A673 (cell line): Measurements from ENCODE around the gene PPP2R5C. TPM values are rescaled to one million over a fixed set of nuclear protein-coding genes. Genes with fewer than 3 reads are reported as not detected.

Source experiments
- BruUV-seq: library from RNA; stranded (reverse); fragments of 400-500 nt; replicated peaks from 2 replicates; lab custom pipeline; 2021; lab: Mats Ljungman, UMichigan
- CTCF ChIA-PET: fragments of 300-600 bp; sonication (Branson Sonifier 250); formaldehyde crosslinking; loops from one replicate; lab custom pipeline; 2022; ENCODE audit warnings: antibody characterized with exemption; lab: Charles Lee
- POLR2A ChIA-PET: fragments of 300-600 bp; sonication (Branson Sonifier 250); formaldehyde crosslinking; loops from one replicate; lab custom pipeline; 2022; ENCODE audit warnings: antibody characterized with exemption; ENCODE audit not compliant: low non-redundant PET; lab: Charles Lee
- DNase-seq: peaks from one replicate; pipeline ENCODE4 v3.0.0-alpha.2; 2015; ENCODE audit warnings: low spot score
- H3K27ac ChIP-seq: fragments of 200-600 bp; sonication (generic); 2 replicates; pipeline ENCODE4 v1.5.1; 2016; ENCODE audit warnings: mixed run types, low read depth, mild to moderate bottlenecking, mixed read lengths, antibody characterized with exemption, low read length; ENCODE audit not compliant: poor library complexity, severe bottlenecking
- H3K27me3 ChIP-seq: fragments of 200-600 bp; sonication (generic); replicated peaks from 2 replicates; pipeline ENCODE4 v1.6.1; 2017; ENCODE audit warnings: mixed run types, low read depth, mild to moderate bottlenecking, mixed read lengths, antibody characterized with exemption, low read length; ENCODE audit not compliant: insufficient read depth, poor library complexity
- H3K36me3 ChIP-seq: fragments of 200-600 bp; sonication (generic); 2 replicates; pipeline ENCODE4 v1.6.1; 2016; ENCODE audit warnings: mixed run types, mild to moderate bottlenecking, mixed read lengths, antibody characterized with exemption, low read length; ENCODE audit not compliant: insufficient read depth, poor library complexity, severe bottlenecking
- H3K4me1 ChIP-seq: fragments of 200-600 bp; sonication (generic); 2 replicates; pipeline ENCODE4 v1.6.1; 2017; ENCODE audit warnings: mixed run types, mild to moderate bottlenecking, mixed read lengths, antibody characterized with exemption, low read length; ENCODE audit not compliant: insufficient read depth, poor library complexity, severe bottlenecking
- H3K4me3 ChIP-seq: fragments of 200-600 bp; sonication (generic); 2 replicates; pipeline ENCODE4 v1.5.1; 2016; ENCODE audit warnings: low read depth, mixed run types, mild to moderate bottlenecking, mixed read lengths, low read length; ENCODE audit not compliant: poor library complexity, severe bottlenecking
- H3K9me3 ChIP-seq: fragments of 200-600 bp; sonication (generic); 2 replicates; pipeline ENCODE4 v1.6.1; 2016; ENCODE audit warnings: mixed run types, low read depth, mild to moderate bottlenecking, mixed read lengths, antibody characterized with exemption, low read length; ENCODE audit not compliant: poor library complexity, severe bottlenecking
- EZH2 ChIP-seq: fragments of 200-600 bp; sonication (generic); IDR thresholded peaks from 2 replicates; pipeline ENCODE4 v1.6.1; 2017; ENCODE audit warnings: borderline replicate concordance, low read depth, mild to moderate bottlenecking, mixed read lengths, antibody characterized with exemption, low read length; ENCODE audit not compliant: poor library complexity, severe bottlenecking
- intact Hi-C: fragments of 100-400 bp; cut with micrococcal nuclease; formaldehyde crosslinking; loops from one replicate; pipeline ENCODE4 v1.10.0; 2022; ENCODE audit not compliant: unreplicated experiment
- total RNA-seq: library from RNA; stranded (reverse); gene quantifications from 2 replicates; pipeline ENCODE4 v1.2.3, GENCODE V29; 2021
- TF ChIP-seq, protein P1 (sequence below): fragments of 300-800, 200-600 bp; sonication (generic); conservative IDR thresholded peaks from 2 replicates; pipeline ENCODE4 v1.5.1; 2017; ENCODE audit warnings: low read depth, mild to moderate bottlenecking, antibody characterized with exemption, low read length, moderate library complexity, mixed read lengths

Gene PPP2R5C
- total RNA-seq, 1 experiment from 2014 or later, result 113 TPM

DNA sequence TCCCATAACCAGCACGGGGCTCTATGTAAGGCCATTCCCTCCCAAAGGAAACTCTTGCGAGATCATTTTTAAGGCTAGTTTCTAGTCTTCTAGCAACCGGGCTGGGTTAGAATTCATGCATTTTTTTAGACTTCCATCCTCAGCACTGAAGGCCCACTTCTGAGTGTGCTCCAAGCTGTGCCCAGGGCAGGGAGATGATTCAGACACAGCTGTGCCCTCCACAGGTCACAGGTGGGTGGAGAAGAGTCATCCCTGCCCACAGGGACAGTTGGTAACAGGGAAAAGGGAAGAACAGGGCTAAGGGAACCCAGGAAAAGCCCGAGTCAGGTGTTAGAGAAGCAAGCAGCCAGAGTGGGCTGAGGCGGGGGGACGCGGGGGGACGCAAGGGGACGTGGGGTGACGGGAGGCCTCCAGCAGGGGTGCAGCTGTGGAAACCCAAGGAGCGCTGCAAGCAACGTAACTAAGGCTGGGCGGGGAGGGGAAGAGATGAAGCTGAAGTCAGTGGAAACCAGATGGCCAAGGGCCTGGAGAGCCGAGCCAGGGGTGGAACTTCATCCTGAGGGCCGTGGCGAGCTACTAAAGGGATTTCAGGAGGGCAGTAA, 27.2 kb upstream of the PPP2R5C start:
- no peak overlapping the region for H3K27ac ChIP-seq
- H3K9me3 ChIP-seq, result no peaks in the 10 kb centered on the region
- H3K4me3 ChIP-seq, result no peak overlapping the region
- no TSS peak for BruUV-seq
- TF ChIP-seq, protein P1, sequence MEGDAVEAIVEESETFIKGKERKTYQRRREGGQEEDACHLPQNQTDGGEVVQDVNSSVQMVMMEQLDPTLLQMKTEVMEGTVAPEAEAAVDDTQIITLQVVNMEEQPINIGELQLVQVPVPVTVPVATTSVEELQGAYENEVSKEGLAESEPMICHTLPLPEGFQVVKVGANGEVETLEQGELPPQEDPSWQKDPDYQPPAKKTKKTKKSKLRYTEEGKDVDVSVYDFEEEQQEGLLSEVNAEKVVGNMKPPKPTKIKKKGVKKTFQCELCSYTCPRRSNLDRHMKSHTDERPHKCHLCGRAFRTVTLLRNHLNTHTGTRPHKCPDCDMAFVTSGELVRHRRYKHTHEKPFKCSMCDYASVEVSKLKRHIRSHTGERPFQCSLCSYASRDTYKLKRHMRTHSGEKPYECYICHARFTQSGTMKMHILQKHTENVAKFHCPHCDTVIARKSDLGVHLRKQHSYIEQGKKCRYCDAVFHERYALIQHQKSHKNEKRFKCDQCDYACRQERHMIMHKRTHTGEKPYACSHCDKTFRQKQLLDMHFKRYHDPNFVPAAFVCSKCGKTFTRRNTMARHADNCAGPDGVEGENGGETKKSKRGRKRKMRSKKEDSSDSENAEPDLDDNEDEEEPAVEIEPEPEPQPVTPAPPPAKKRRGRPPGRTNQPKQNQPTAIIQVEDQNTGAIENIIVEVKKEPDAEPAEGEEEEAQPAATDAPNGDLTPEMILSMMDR, result no peak
- TF ChIP-seq EZH2, result no peak
- no peaks in the 10 kb centered on the region for H3K27me3 ChIP-seq
- DNase-seq, result no peak
- CTCF ChIA-PET, result no interaction called here
- no peaks in the 10 kb centered on the region for H3K36me3 ChIP-seq
- H3K4me1 ChIP-seq, result peaks cover 12% of the 10 kb centered on the region
- POLR2A ChIA-PET, result no interaction called here
- intact Hi-C loops, result no loop called here

DNA sequence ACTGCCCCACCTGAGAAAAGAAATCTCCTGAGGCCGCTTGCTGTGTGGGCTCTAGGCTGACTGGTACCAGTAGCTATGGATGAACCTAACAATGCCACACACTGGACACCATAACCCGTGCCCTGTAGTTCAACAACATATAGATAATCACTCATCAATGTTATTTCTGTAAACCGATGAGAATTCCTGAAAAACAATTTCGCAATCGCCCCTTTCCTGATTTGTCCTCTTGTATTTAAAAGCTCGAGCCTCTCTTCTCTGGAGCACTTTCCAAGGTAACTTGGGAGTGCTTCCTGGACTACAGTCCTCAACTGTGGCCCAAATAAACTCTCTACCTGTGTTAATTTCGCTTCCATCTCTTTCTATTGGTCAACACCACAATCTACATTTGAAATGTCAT, 26.1 kb upstream of the PPP2R5C start:
- POLR2A ChIA-PET, result no interaction called here
- CTCF ChIA-PET, result no interaction called here
- DNase-seq, result no peak
- no TSS peak for BruUV-seq
- H3K36me3 ChIP-seq, result no peaks in the 10 kb centered on the region
- H3K27ac ChIP-seq, result no peak overlapping the region
- no peaks in the 10 kb centered on the region for H3K27me3 ChIP-seq
- peaks cover 12% of the 10 kb centered on the region for H3K4me1 ChIP-seq
- TF ChIP-seq, protein P1, result no peak
- no peak for TF ChIP-seq EZH2
- H3K9me3 ChIP-seq, result peaks cover 1% of the 10 kb centered on the region
- intact Hi-C loops, result no loop called here
- no peak overlapping the region for H3K4me3 ChIP-seq

DNA sequence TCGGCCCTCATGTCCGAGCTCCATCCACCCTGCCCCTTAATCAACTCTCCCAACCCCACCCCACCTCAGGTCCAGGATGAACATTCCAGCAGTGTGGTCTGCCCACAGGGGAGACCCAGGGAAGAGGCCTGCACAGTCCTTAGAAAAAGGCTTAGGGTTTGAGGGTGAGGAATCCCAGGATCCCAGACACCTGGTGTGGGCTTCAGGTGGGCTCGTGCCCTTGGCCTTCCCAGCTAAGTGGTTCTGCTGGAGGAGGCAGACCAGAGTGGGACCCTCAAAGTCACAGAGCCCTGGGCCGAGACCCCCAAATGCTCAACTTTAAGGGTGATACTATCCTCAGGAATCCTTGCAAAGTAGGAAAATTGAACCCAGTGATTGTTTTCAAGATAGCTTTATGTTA, 25.4 kb upstream of the PPP2R5C start:
- DNase-seq, result no peak
- H3K27me3 ChIP-seq, result no peaks in the 10 kb centered on the region
- intact Hi-C loops, result no loop called here
- no TSS peak for BruUV-seq
- no peaks in the 10 kb centered on the region for H3K36me3 ChIP-seq
- CTCF ChIA-PET, result no interaction called here
- TF ChIP-seq, protein P1, result no peak
- no peak for TF ChIP-seq EZH2
- POLR2A ChIA-PET, result no interaction called here
- H3K4me1 ChIP-seq, result peaks cover 8% of the 10 kb centered on the region
- peaks cover 7% of the 10 kb centered on the region for H3K9me3 ChIP-seq
- H3K27ac ChIP-seq, result no peak overlapping the region
- H3K4me3 ChIP-seq, result no peak overlapping the region
